Gastroesophageal sphincter (tissue), 3 donors: ENCODE measurements around the gene ZIC2.

Experiments
- CTCF ChIP-seq, 4 experiments: fragments of 200-600 bp in 2 of 4; fragments of 450-650 bp in 2 of 4; sonication (generic) in 1 of 4; IDR thresholded peaks; one replicate each; pipeline ENCODE4 v1.5.1; 2017 to 2019; ENCODE audit warnings: antibody characterized with exemption in 4 of 4, mild to moderate bottlenecking in 2 of 4, moderate library complexity in 2 of 4
- EP300 ChIP-seq: sonication (generic); formaldehyde crosslinking; IDR thresholded peaks from one replicate; pipeline ENCODE4 v1.6.1; 2017; ENCODE audit warnings: antibody characterized with exemption, mild to moderate bottlenecking
- POLR2A ChIP-seq, 2 donors: fragments of 450-650 bp; IDR thresholded peaks; one replicate each; pipeline ENCODE4 v1.6.1; 2017; ENCODE audit warnings: antibody characterized with exemption in 2 of 2, mild to moderate bottlenecking in 2 of 2, moderate library complexity in 1 of 2
- POLR2AphosphoS5 ChIP-seq: sonication (generic); formaldehyde crosslinking; IDR thresholded peaks from one replicate; pipeline ENCODE4 v1.6.1; 2017; ENCODE audit warnings: antibody characterized with exemption

DNA sequence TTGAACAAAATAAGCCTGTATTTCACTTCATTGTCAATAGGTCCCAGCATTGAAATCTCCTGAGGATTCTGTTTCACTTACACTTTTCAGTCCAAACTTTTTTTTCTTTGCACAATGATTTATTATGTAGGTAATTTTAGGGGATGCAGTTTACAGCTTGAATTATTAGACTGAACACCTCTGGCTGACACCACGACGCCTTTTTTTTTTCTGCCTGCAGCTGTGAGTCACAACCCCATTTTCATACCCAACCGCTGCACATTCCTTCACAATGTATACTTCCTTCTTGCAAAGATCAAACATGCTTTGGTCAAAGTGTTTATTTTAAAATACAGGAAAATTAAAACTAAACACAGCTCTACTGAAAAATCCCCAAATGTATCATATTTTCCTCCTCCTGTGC, 11.4 kb downstream of the ZIC2 start:
- no peak for TF ChIP-seq CTCF (IDR thresholded peaks at IDR 0.05)
- no peak for TF ChIP-seq POLR2A (IDR thresholded peaks at IDR 0.05)
- no peak for TF ChIP-seq EP300
- TF ChIP-seq POLR2AphosphoS5: no peak
